ENCODE measurements around the gene DAAM1.

DNA sequence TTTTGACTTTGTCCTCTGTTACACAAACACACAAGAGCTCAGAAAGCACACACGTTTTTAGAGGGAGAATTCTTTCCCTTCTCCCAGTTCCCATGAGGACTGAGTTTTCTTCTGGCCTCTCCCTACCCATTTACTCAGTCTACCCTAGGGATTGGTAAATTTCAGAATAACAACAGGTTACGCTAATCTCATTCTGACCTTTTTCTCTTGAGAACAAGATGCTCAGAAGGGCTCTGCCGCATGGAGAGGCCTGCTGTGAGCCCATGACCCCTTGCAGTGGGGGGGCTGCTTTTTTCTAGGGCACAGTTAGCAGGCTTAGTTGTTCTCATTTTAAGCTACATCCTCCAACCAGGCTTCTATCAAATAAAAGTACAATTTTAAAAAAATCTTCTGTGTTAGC is 207.2 kb downstream of the DAAM1 start:
- no peak for TF ChIP-seq EZH2 (IDR thresholded peaks at IDR 0.05; ENCODE audit: insufficient read depth, low read length)
- TF ChIP-seq, protein P1, sequence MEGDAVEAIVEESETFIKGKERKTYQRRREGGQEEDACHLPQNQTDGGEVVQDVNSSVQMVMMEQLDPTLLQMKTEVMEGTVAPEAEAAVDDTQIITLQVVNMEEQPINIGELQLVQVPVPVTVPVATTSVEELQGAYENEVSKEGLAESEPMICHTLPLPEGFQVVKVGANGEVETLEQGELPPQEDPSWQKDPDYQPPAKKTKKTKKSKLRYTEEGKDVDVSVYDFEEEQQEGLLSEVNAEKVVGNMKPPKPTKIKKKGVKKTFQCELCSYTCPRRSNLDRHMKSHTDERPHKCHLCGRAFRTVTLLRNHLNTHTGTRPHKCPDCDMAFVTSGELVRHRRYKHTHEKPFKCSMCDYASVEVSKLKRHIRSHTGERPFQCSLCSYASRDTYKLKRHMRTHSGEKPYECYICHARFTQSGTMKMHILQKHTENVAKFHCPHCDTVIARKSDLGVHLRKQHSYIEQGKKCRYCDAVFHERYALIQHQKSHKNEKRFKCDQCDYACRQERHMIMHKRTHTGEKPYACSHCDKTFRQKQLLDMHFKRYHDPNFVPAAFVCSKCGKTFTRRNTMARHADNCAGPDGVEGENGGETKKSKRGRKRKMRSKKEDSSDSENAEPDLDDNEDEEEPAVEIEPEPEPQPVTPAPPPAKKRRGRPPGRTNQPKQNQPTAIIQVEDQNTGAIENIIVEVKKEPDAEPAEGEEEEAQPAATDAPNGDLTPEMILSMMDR (IDR thresholded peaks at IDR 0.05; ENCODE audit: insufficient read depth, low read depth, low read length): no peak

All from astrocyte (in vitro differentiated cells and primary cell).